ENCODE data around the gene CALHM2. TPM values are rescaled to one million over a fixed set of nuclear protein-coding genes. Genes with fewer than 3 reads are reported as not detected.

Gene CALHM2
- total RNA-seq, 1 experiment from 2014 or later: not detected

DNA sequence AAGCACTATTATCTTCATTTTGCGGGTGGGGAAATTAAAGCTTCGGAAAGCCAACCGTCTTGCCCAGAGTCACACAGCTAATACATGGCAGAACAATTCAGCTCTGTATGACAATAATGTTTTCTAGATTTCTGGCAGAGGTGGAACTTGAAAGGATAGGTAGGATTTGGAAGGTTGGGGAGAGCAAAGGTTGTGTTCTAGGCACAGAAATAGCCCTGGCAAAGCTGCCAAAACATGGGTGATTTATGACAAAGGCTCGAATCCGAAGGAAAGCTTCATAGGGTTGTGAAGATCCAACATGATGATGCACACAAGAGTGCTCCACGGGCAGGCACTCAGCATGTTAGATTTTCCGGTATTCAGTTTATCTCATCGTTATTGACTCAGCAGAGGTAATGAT is 36.6 kb downstream of the CALHM2 start:
- Histone ChIP-seq H3K9me2 (replicated peaks; ENCODE audit: insufficient read depth, low read length) (no peaks in the 10 kb centered on the region), H4K20me1 (ENCODE audit: insufficient read depth, low read depth, low read length) (no peaks in the 10 kb centered on the region), H3K27me3 (ENCODE audit: low read length) (no peaks in the 10 kb centered on the region), H2AFZ (ENCODE audit: low read length) (no peak overlapping the region), H3K4me2 (ENCODE audit: low read depth, low read length, poor library complexity, severe bottlenecking) (no peak overlapping the region), H3K9ac (ENCODE audit: low read length) (no peak overlapping the region), H3K27ac (ENCODE audit: low read length) (no peak overlapping the region), H3K4me3 (ENCODE audit: low read length) (no peak overlapping the region), H3K4me1 (ENCODE audit: low read length) (no peaks in the 10 kb centered on the region), H3K79me2 (ENCODE audit: low read length) (peaks cover 6% of the 10 kb centered on the region; the same call in 1 of the 2 replicates), H3K36me3 (ENCODE audit: insufficient read depth, low read length) (peaks cover 63% of the 10 kb centered on the region; the same call in 1 of the 2 replicates), H3K9me3 (ENCODE audit: low read length) (no peaks in the 10 kb centered on the region)
- DNase-seq: no peak

DNA sequence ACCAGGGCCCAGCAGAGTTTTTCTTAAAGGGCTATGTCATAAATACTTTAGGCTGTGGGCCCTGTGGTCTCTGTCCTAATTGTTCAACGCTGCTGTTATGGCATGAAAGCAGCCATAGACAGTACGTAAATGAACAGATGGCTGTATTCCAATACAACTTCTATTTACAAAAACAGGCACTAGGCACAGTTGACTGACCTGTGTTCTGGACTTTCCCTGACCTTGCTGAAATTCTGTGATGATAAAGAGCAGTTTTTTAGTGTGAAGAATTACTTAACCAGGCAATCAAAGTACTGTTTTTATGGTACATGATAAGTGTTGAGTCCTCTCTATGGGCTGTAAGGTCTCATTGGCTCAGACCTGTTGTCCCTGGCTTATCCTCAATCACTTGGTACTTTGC is 38.6 kb downstream of the CALHM2 start:
- no peak for DNase-seq
- Histone ChIP-seq H3K79me2 (ENCODE audit: low read length) (no peaks in the 10 kb centered on the region; the same call in 1 of the 2 replicates), H2AFZ (ENCODE audit: low read length) (no peak overlapping the region), H3K4me1 (ENCODE audit: low read length) (no peaks in the 10 kb centered on the region), H3K9ac (ENCODE audit: low read length) (no peak overlapping the region), H3K36me3 (ENCODE audit: insufficient read depth, low read length) (peaks cover 60% of the 10 kb centered on the region; the same call in 1 of the 2 replicates), H3K9me3 (ENCODE audit: low read length) (no peaks in the 10 kb centered on the region), H3K4me2 (ENCODE audit: low read depth, low read length, poor library complexity, severe bottlenecking) (no peak overlapping the region), H3K27me3 (ENCODE audit: low read length) (no peaks in the 10 kb centered on the region), H3K4me3 (ENCODE audit: low read length) (no peak overlapping the region), H3K27ac (ENCODE audit: low read length) (no peak overlapping the region), H3K9me2 (replicated peaks; ENCODE audit: insufficient read depth, low read length) (no peaks in the 10 kb centered on the region), H4K20me1 (ENCODE audit: insufficient read depth, low read depth, low read length) (no peaks in the 10 kb centered on the region)

DNA sequence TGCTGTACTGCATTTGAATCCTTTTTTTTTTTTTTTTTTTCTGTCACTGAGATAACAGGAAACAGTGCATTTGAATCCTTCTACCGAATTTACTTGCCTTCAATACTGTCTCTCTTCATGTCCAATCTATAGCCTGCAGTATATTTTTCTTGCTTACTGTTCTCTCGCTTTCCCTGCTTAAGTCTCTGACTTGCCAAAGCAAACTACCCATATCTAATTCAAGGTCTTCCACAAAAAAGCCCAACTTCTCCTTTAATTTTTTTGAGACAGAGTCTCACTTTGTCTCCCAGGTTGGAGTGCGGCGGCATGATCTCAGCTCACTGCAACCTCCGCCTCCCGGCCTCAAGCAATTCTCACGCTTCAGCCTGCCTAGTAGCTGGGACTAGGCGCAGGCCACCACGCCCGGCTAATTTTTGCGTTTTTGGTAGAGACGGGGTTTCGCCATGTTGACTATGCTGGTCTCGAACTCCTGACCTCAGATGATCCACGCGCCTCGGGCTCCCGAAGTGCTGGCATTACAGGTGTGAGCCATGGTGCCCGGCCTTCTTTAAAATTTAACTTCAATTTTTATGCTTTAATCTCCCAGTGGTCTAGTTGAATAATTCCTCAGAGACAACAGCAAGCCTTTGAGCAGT is 54.9 kb downstream of the CALHM2 start:
- peaks cover 74% of the 10 kb centered on the region for H3K79me2 ChIP-seq (ENCODE audit: low read length)
- H3K4me2 ChIP-seq (ENCODE audit: low read depth, low read length, poor library complexity, severe bottlenecking): peak overlapping the region; percentile 82
- H2AFZ ChIP-seq (ENCODE audit: low read length): no peak overlapping the region
- H3K27ac ChIP-seq (ENCODE audit: low read length): peak overlapping the region; percentile 67
- H3K27me3 ChIP-seq (ENCODE audit: low read length): no peaks in the 10 kb centered on the region
- H3K36me3 ChIP-seq (ENCODE audit: insufficient read depth, low read length): peaks cover 36% of the 10 kb centered on the region; the same call in 1 of the 2 replicates
- no peaks in the 10 kb centered on the region for H3K9me3 ChIP-seq (ENCODE audit: low read length)
- H3K9me2 ChIP-seq (replicated peaks; ENCODE audit: insufficient read depth, low read length): no peaks in the 10 kb centered on the region
- H3K9ac ChIP-seq (ENCODE audit: low read length): peak overlapping the region; percentile 87
- peak; percentile 58 for DNase-seq
- peak overlapping the region; percentile 94 for H3K4me3 ChIP-seq (ENCODE audit: low read length)
- H4K20me1 ChIP-seq (ENCODE audit: insufficient read depth, low read depth, low read length): peaks cover 12% of the 10 kb centered on the region
- peaks cover 34% of the 10 kb centered on the region for H3K4me1 ChIP-seq (ENCODE audit: low read length)

DNA sequence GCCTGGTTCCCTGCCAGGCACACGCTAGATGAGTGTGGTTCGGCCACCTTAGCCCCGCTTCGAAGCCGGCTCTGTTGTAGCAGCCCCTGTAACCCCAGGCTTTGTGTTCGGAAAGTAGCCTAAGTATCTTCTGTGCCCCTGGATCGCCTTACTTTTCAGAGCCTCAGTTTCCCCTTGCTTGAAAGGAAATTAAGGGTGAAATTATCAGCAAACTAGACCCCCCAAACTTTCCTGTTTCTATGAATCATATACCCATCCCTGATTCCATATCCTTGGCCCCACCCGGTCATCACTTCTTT is 55.4 kb downstream of the CALHM2 start:
- Histone ChIP-seq H3K79me2 (ENCODE audit: low read length) (peaks cover 76% of the 10 kb centered on the region), H4K20me1 (ENCODE audit: insufficient read depth, low read depth, low read length) (peaks cover 12% of the 10 kb centered on the region), H3K9me2 (replicated peaks; ENCODE audit: insufficient read depth, low read length) (no peaks in the 10 kb centered on the region), H3K9me3 (ENCODE audit: low read length) (no peaks in the 10 kb centered on the region), H3K36me3 (ENCODE audit: insufficient read depth, low read length) (peaks cover 42% of the 10 kb centered on the region; the same call in 1 of the 2 replicates), H2AFZ (ENCODE audit: low read length) (no peak overlapping the region), H3K4me2 (ENCODE audit: low read depth, low read length, poor library complexity, severe bottlenecking) (peak overlapping the region; percentile 82), H3K4me1 (ENCODE audit: low read length) (peaks cover 34% of the 10 kb centered on the region), H3K9ac (ENCODE audit: low read length) (peak overlapping the region; percentile 87), H3K27ac (ENCODE audit: low read length) (peak overlapping the region; percentile 67), H3K4me3 (ENCODE audit: low read length) (peak overlapping the region; percentile 94), H3K27me3 (ENCODE audit: low read length) (no peaks in the 10 kb centered on the region)
- DNase-seq: no peak

Other genes starting within 250 kb of the CALHM2 start
- not detected in 2 replicates for gene RPEL1, start 206.5 kb downstream of the CALHM2 start, total RNA-seq (2014; rRNA removed; shearing (Covaris generic); ENCODE audit: low replicate concordance)
- gene INA, start 175.2 kb downstream of the CALHM2 start, total RNA-seq (2014; rRNA removed; shearing (Covaris generic); ENCODE audit: low replicate concordance): not detected in 2 replicates
- 7.6 and 10.7 TPM in 2 replicates for gene PCGF6, start 101.2 kb downstream of the CALHM2 start, total RNA-seq (2014; rRNA removed; shearing (Covaris generic); ENCODE audit: low replicate concordance)
- gene TAF5, start 84.4 kb downstream of the CALHM2 start, total RNA-seq (2014; rRNA removed; shearing (Covaris generic); ENCODE audit: low replicate concordance): 5.7 and 6.0 TPM in 2 replicates
- gene ATP5MK, start 55.9 kb downstream of the CALHM2 start, total RNA-seq (2014; rRNA removed; shearing (Covaris generic); ENCODE audit: low replicate concordance): 63.3 and 315 TPM in 2 replicates
- gene PDCD11, start 55.7 kb downstream of the CALHM2 start, total RNA-seq (2014; rRNA removed; shearing (Covaris generic); ENCODE audit: low replicate concordance): 28.9 and 40.0 TPM in 2 replicates
- 0.30 and 0.61 TPM in 2 replicates for gene CALHM1, start 6.5 kb upstream of the CALHM2 start, total RNA-seq (2014; rRNA removed; shearing (Covaris generic); ENCODE audit: low replicate concordance)
- 0.30 and 0.61 TPM in 2 replicates for gene CALHM3, start 26.9 kb upstream of the CALHM2 start, total RNA-seq (2014; rRNA removed; shearing (Covaris generic); ENCODE audit: low replicate concordance)
- gene NEURL1, start 41.3 kb upstream of the CALHM2 start, total RNA-seq (2014; rRNA removed; shearing (Covaris generic); ENCODE audit: low replicate concordance): 0.04 TPM in 1 of 2 replicates, not detected in the other

Data from Karpas-422 (cell line).